Measurements from ENCODE around the gene ING2. TPM values are rescaled to one million over a fixed set of nuclear protein-coding genes. Genes with fewer than 3 reads are reported as not detected.
"Not testable (repeated sequence)": the region's sequence is repeated elsewhere in the genome, so short reads cannot be mapped to it uniquely, and the experiment has no call there.

ING2 gene, protein sequence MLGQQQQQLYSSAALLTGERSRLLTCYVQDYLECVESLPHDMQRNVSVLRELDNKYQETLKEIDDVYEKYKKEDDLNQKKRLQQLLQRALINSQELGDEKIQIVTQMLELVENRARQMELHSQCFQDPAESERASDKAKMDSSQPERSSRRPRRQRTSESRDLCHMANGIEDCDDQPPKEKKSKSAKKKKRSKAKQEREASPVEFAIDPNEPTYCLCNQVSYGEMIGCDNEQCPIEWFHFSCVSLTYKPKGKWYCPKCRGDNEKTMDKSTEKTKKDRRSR
- 15.9 TPM for polyA plus RNA-seq (2012; ENCODE audit: missing spikeins)

GRCh38 chr4:183504930-183505610 is at the start of gene ING2:
Gene ING2 (plus strand): TSS chr4:183505058. CDS start chr4:183505196, 138 bp downstream.
- TF ChIP-seq POLR2A (IDR thresholded peaks at IDR 0.05; ENCODE audit: low read depth, low read length): no peak
- no peak; the same call in 1 of the 2 replicates for TF ChIP-seq TAF1 (IDR thresholded peaks at IDR 0.05; ENCODE audit: borderline replicate concordance, low read depth, low read length)
- no peak for TF ChIP-seq POLR2AphosphoS5 (IDR thresholded peaks at IDR 0.05; ENCODE audit: low read depth, low read length)
- DNase-seq (ENCODE audit: insufficient read length): peak; percentile 59
- peak; percentile 85 for FAIRE-seq

- no peak for FAIRE-seq
- TF ChIP-seq POLR2A (IDR thresholded peaks at IDR 0.05; ENCODE audit: low read depth, low read length): no peak
- no peak for TF ChIP-seq POLR2AphosphoS5 (IDR thresholded peaks at IDR 0.05; ENCODE audit: low read depth, low read length)
- TF ChIP-seq TAF1 (IDR thresholded peaks at IDR 0.05; ENCODE audit: borderline replicate concordance, low read depth, low read length): no peak
- no peak for DNase-seq (ENCODE audit: insufficient read length)
These were observed 49.2 kb upstream of the ING2 start for GRCh38 chr4:183455431-183456195.

GRCh38 chr4:183458005-183458404 is 46.9 kb upstream of the ING2 start:
- FAIRE-seq (no peak), DNase-seq (ENCODE audit: insufficient read length) (no peak)
- TF ChIP-seq POLR2A (IDR thresholded peaks at IDR 0.05; ENCODE audit: low read depth, low read length): no peak
- no peak for TF ChIP-seq TAF1 (IDR thresholded peaks at IDR 0.05; ENCODE audit: borderline replicate concordance, low read depth, low read length)
- no peak for TF ChIP-seq POLR2AphosphoS5 (IDR thresholded peaks at IDR 0.05; ENCODE audit: low read depth, low read length)

GRCh38 chr4:183463903-183464619 is 40.8 kb upstream of the ING2 start:
- DNase-seq (ENCODE audit: insufficient read length); FAIRE-seq: not testable (repeated sequence)

- FAIRE-seq; DNase-seq (ENCODE audit: insufficient read length): not testable (repeated sequence)
These were observed 39.0 kb upstream of the ING2 start for GRCh38 chr4:183465879-183466278.

- FAIRE-seq (no peak), DNase-seq (ENCODE audit: insufficient read length) (no peak)
- TF ChIP-seq POLR2AphosphoS5 (IDR thresholded peaks at IDR 0.05; ENCODE audit: low read depth, low read length): no peak
- TF ChIP-seq POLR2A (IDR thresholded peaks at IDR 0.05; ENCODE audit: low read depth, low read length): no peak
These were observed 37.6 kb upstream of the ING2 start for GRCh38 chr4:183467246-183467645.

- no peak for FAIRE-seq
- TF ChIP-seq POLR2A (IDR thresholded peaks at IDR 0.05; ENCODE audit: low read depth, low read length) (no peak), POLR2AphosphoS5 (IDR thresholded peaks at IDR 0.05; ENCODE audit: low read depth, low read length) (no peak), TAF1 (IDR thresholded peaks at IDR 0.05; ENCODE audit: borderline replicate concordance, low read depth, low read length) (no peak)
- no peak for DNase-seq (ENCODE audit: insufficient read length)
These were observed 36.4 kb upstream of the ING2 start for GRCh38 chr4:183468210-183469095.

DNA sequence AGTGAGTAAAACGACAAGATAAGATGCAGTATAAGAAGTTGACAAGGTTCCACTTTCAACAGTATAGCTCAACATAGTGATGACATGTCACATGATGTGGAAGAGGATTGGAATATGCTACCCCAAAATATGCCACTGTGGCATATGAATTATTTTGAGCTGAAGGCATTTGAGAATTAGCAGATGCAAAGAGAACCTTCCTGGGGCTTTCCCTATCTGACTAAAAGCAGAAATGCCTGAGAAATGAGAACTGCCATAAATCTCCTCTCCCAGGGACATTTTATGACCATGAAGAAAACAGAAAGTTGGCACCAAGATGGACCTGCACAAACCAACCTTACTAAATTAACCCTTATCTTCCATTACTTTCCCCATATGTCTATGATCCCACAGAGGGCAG is 35.6 kb upstream of the ING2 start:
- FAIRE-seq (no peak), DNase-seq (ENCODE audit: insufficient read length) (no peak)
- TF ChIP-seq POLR2A (IDR thresholded peaks at IDR 0.05; ENCODE audit: low read depth, low read length): no peak
- no peak for TF ChIP-seq TAF1 (IDR thresholded peaks at IDR 0.05; ENCODE audit: borderline replicate concordance, low read depth, low read length)

DNA sequence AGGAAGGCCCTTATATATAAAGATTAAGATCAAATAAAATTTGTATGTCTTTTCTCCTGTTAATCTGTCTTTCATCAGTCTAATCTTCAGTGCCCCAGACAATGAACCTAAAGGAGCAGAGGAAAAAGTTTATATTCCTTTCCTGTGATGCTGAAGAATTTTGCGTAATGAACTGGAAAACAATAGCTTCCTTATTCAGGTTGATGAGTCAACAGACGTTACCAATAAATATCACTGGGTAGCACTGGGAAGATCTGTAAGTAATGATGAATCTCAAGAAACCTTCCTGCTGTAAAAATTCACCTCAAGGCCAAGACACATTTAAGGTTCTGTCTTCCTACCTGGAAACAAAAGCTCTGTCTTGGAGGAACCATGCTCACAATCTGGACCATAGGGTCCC is 34.9 kb upstream of the ING2 start:
- FAIRE-seq: no peak
- no peak for DNase-seq (ENCODE audit: insufficient read length)
- TF ChIP-seq POLR2A (IDR thresholded peaks at IDR 0.05; ENCODE audit: low read depth, low read length): no peak

DNA sequence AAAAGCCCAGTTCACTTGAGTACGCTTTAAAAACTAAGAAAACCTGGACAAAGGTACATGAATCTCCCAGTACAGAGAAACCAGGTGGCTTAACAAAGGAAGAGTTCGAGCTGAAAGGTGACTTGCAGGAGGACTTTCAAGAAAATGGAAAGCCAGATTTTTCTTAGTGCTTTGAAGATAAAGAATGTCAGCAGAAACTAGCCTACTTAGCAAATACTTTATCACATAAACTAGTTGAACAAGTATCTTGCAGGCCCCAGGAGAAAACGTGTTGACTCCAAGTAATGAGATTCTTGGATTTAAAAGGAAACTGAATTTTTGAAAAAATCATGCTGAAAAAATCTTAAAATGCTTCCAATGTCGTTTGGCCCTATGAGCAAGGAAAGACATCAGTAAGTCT is 34.0 kb upstream of the ING2 start:
- FAIRE-seq (no peak), DNase-seq (ENCODE audit: insufficient read length) (no peak)
- no peak for TF ChIP-seq TAF1 (IDR thresholded peaks at IDR 0.05; ENCODE audit: borderline replicate concordance, low read depth, low read length)
- no peak for TF ChIP-seq POLR2AphosphoS5 (IDR thresholded peaks at IDR 0.05; ENCODE audit: low read depth, low read length)
- no peak for TF ChIP-seq POLR2A (IDR thresholded peaks at IDR 0.05; ENCODE audit: low read depth, low read length)
